K562 (cell line): ENCODE results near the gene COX4I2. TPM values are rescaled to one million over a fixed set of nuclear protein-coding genes. Genes with fewer than 3 reads are reported as not detected.

Source experiments
- ATF6 ChIP-seq: sonication (generic); formaldehyde crosslinking; IDR thresholded peaks from 2 replicates; pipeline ENCODE4 v1.4.0; 2020; ENCODE audit warnings: mild to moderate bottlenecking, missing genetic modification reagents
- C11orf30 ChIP-seq: fragments of 450-650 bp; IDR thresholded peaks from 2 replicates; pipeline ENCODE4 v1.6.1; 2016; ENCODE audit warnings: low read depth, mild to moderate bottlenecking
- CHD2 ChIP-seq: IDR thresholded peaks from 2 replicates; pipeline ENCODE4 v1.6.1; 2011; ENCODE audit warnings: low read depth, low read length
- L3MBTL2 ChIP-seq: fragments of 450-650 bp; IDR thresholded peaks from 2 replicates; pipeline ENCODE4 v1.6.1; 2016; ENCODE audit warnings: mild to moderate bottlenecking, moderate library complexity
- NUFIP1 ChIP-seq: fragments of 450-650 bp; IDR thresholded peaks from 2 replicates; pipeline ENCODE4 v1.6.1; 2018; ENCODE audit not compliant: partially characterized antibody
- PPARD ChIP-seq: fragments of 250-450 bp; sonication (Bioruptor Pico); IDR thresholded peaks from 2 replicates; pipeline ENCODE4 v1.8.0; 2022; ENCODE audit warnings: inconsistent platforms, mild to moderate bottlenecking, moderate library complexity
- PREB ChIP-seq: sonication (generic); formaldehyde crosslinking; IDR thresholded peaks from 2 replicates; pipeline ENCODE4 v1.8.1; 2023; ENCODE audit warnings: mild to moderate bottlenecking, missing genetic modification reagents
- RUNX1 ChIP-seq: sonication (generic); IDR thresholded peaks from 2 replicates; pipeline ENCODE4 v1.6.1; 2016; ENCODE audit warnings: antibody characterized with exemption, low read depth
- SNAPC5 ChIP-seq: fragments of 250-450 bp; sonication (Bioruptor Pico); IDR thresholded peaks from 2 replicates; pipeline ENCODE4 v1.8.0; 2021; ENCODE audit warnings: moderate library complexity, mild to moderate bottlenecking, inconsistent platforms
- SP1 ChIP-seq: sonication (generic); formaldehyde crosslinking; IDR thresholded peaks from 2 replicates; pipeline ENCODE4 v1.8.1; 2022; ENCODE audit warnings: mild to moderate bottlenecking, missing genetic modification reagents
- ZBTB2 ChIP-seq: fragments of 450-650 bp; IDR thresholded peaks from 2 replicates; pipeline ENCODE4 v1.6.1; 2016; ENCODE audit warnings: antibody characterized with exemption
- ZBTB7A ChIP-seq: IDR thresholded peaks from 2 replicates; pipeline ENCODE4 v1.6.1; 2011; ENCODE audit warnings: low read depth, mild to moderate bottlenecking, low read length, moderate library complexity, borderline replicate concordance; ENCODE audit not compliant: control insufficient read depth
- ZNF212 ChIP-seq: fragments of 450-650 bp; formaldehyde crosslinking; IDR thresholded peaks from 2 replicates; pipeline ENCODE4 v1.4.0; 2020; ENCODE audit warnings: mild to moderate bottlenecking
- ZNF274 ChIP-seq: IDR thresholded peaks from 2 replicates; pipeline ENCODE4 v1.6.1; 2011; ENCODE audit warnings: low read depth, mild to moderate bottlenecking, low read length, moderate library complexity, borderline replicate concordance
- ZNF583 ChIP-seq: fragments of 250-450 bp; sonication (Bioruptor Pico); IDR thresholded peaks from 2 replicates; pipeline ENCODE4 v1.4.0; 2020
- ZNF780A ChIP-seq: fragments of 250-450 bp; sonication (Bioruptor Pico); IDR thresholded peaks from 2 replicates; pipeline ENCODE4 v1.5.0; 2021; ENCODE audit warnings: mild to moderate bottlenecking
- polyA plus RNA-seq, 8 experiments: library from polyadenylated mRNA; depleted of rRNA in 4 of 8; stranded (reverse) in 5 of 8; unstranded in 3 of 8; fragments of >200 nt; fragmentation: Nextera tagmentation in 2 of 8; fragmentation: Illumina TruSeq in 1 of 8; extraction: Ambion mirVana in 2 of 8; extraction: Trizol in 1 of 8; gene quantifications; 2 replicates each; pipeline versions ENCODE4 v1.2.1 to v1.2.3, GENCODE V29; 2011 to 2014; ENCODE audit warnings: inconsistent platforms in 1 of 8, missing spikeins in 1 of 8
- total RNA-seq, 7 experiments: library from RNA; depleted of rRNA in 6 of 7; stranded (reverse); fragments of >200 nt in 6 of 7; fragmentation: Illumina TruSeq in 2 of 7; extraction: Trizol in 2 of 7; gene quantifications; 2 replicates each; pipeline versions ENCODE4 v1.2.1 to v1.2.3, GENCODE V29; 2011 to 2021; ENCODE audit warnings: low replicate concordance in 1 of 7
- TF ChIP-seq, protein P1 (sequence below): sonication (generic); formaldehyde crosslinking; IDR thresholded peaks from 2 replicates; pipeline ENCODE4 v1.8.1; 2023; ENCODE audit warnings: mild to moderate bottlenecking, missing genetic modification reagents, moderate library complexity
- TF ChIP-seq, protein P2 (sequence below): sonication (generic); formaldehyde crosslinking; IDR thresholded peaks from 2 replicates; pipeline ENCODE4 v1.8.0; 2023; ENCODE audit warnings: mild to moderate bottlenecking, missing genetic modification reagents

The COX4I2 gene
- total and polyA plus RNA-seq, 9 of the 15 experiments (the other 6 are each of a cell fraction or from before 2014, with no cell fraction given): not detected

DNA sequence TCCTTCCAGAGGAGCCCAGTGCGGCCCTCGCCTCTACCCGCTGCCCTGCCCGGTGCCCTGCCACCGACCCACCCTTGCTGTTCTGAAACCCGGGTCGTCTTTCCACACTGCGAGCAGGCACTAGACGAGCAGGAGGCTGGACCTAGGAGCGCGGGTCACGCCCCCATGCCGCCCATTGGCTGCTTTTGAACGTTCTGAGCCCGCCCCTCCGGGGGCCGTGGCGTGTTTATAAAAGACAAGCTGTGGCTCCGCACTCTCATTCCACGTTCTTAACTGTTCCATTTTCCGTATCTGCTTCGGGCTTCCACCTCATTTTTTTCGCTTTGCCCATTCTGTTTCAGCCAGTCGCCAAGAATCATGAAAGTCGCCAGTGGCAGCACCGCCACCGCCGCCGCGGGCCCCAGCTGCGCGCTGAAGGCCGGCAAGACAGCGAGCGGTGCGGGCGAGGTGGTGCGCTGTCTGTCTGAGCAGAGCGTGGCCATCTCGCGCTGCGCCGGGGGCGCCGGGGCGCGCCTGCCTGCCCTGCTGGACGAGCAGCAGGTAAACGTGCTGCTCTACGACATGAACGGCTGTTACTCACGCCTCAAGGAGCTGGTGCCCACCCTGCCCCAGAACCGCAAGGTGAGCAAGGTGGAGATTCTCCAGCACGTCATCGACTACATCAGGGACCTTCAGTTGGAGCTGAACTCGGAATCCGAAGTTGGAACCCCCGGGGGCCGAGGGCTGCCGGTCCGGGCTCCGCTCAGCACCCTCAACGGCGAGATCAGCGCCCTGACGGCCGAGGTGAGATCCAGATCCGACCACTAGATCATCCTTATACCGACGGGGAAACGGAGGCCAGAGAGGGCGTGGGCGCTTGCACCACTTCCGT is 32.4 kb upstream of the COX4I2 start, which contains the start of gene ID1 (continued):
- TF ChIP-seq ATF6 (CRISPR knock-in tag): 0 out of 2 replicates have a peak, but pooled peaks have one; percentile 22
- no peak for TF ChIP-seq PPARD (CRISPR knock-in tag)
- no peak for TF ChIP-seq SNAPC5 (CRISPR knock-in tag)
- TF ChIP-seq ZNF274: no peak
- TF ChIP-seq ZNF780A: no peak
- no peak for TF ChIP-seq ZBTB2
- TF ChIP-seq RUNX1: no peak
- TF ChIP-seq CHD2: peak; percentile 54
- TF ChIP-seq SP1 (CRISPR knock-in tag): peak; percentile 94
- TF ChIP-seq ZBTB7A: peak; percentile 33; the same call in 1 of the 2 replicates
- no peak for TF ChIP-seq ZNF583 (CRISPR knock-in tag)
- no peak for TF ChIP-seq C11orf30
- TF ChIP-seq, protein P1, sequence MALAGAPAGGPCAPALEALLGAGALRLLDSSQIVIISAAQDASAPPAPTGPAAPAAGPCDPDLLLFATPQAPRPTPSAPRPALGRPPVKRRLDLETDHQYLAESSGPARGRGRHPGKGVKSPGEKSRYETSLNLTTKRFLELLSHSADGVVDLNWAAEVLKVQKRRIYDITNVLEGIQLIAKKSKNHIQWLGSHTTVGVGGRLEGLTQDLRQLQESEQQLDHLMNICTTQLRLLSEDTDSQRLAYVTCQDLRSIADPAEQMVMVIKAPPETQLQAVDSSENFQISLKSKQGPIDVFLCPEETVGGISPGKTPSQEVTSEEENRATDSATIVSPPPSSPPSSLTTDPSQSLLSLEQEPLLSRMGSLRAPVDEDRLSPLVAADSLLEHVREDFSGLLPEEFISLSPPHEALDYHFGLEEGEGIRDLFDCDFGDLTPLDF (CRISPR knock-in tag): peak; percentile 89
- TF ChIP-seq, protein P2, sequence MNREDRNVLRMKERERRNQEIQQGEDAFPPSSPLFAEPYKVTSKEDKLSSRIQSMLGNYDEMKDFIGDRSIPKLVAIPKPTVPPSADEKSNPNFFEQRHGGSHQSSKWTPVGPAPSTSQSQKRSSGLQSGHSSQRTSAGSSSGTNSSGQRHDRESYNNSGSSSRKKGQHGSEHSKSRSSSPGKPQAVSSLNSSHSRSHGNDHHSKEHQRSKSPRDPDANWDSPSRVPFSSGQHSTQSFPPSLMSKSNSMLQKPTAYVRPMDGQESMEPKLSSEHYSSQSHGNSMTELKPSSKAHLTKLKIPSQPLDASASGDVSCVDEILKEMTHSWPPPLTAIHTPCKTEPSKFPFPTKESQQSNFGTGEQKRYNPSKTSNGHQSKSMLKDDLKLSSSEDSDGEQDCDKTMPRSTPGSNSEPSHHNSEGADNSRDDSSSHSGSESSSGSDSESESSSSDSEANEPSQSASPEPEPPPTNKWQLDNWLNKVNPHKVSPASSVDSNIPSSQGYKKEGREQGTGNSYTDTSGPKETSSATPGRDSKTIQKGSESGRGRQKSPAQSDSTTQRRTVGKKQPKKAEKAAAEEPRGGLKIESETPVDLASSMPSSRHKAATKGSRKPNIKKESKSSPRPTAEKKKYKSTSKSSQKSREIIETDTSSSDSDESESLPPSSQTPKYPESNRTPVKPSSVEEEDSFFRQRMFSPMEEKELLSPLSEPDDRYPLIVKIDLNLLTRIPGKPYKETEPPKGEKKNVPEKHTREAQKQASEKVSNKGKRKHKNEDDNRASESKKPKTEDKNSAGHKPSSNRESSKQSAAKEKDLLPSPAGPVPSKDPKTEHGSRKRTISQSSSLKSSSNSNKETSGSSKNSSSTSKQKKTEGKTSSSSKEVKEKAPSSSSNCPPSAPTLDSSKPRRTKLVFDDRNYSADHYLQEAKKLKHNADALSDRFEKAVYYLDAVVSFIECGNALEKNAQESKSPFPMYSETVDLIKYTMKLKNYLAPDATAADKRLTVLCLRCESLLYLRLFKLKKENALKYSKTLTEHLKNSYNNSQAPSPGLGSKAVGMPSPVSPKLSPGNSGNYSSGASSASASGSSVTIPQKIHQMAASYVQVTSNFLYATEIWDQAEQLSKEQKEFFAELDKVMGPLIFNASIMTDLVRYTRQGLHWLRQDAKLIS (CRISPR knock-in tag): peak; percentile 85
- no peak for TF ChIP-seq ZNF212 (CRISPR knock-in tag)
- peak; percentile 85; the same call in 1 of the 2 replicates for TF ChIP-seq PREB
- TF ChIP-seq NUFIP1: no peak
- peak; percentile 59 for TF ChIP-seq L3MBTL2
